CD4-positive, alpha-beta T cell treated with Interleukin-2 at 100 ng/mL for 4 hours (primary cell): ENCODE measurements around the gene RNGTT.

ENCODE experiments used
- DNase-seq: peaks from one replicate; pipeline ENCODE4 v3.0.0-alpha.2; 2020; ENCODE audit warnings: low spot score

RNGTT gene

DNA sequence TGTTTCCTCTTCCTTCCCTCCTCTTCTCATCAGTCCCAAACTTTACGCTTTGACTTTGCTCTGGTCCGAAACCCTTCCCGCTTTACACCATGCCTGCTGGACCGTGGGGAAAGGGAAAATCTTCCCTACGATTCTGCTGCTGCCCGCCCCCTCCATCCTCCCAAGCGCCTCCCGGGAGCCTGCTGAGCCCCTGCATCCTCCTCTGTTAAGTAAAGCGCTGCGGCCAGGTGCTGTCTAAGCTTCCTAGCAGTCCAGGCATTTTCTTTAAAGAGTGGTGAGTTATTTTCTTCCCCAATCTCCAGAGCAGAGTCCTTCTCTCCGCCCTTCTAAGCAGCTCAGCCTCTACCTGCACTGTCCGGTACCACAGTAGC lies 376.3 kb downstream of the RNGTT start:
- no peak for DNase-seq

DNA sequence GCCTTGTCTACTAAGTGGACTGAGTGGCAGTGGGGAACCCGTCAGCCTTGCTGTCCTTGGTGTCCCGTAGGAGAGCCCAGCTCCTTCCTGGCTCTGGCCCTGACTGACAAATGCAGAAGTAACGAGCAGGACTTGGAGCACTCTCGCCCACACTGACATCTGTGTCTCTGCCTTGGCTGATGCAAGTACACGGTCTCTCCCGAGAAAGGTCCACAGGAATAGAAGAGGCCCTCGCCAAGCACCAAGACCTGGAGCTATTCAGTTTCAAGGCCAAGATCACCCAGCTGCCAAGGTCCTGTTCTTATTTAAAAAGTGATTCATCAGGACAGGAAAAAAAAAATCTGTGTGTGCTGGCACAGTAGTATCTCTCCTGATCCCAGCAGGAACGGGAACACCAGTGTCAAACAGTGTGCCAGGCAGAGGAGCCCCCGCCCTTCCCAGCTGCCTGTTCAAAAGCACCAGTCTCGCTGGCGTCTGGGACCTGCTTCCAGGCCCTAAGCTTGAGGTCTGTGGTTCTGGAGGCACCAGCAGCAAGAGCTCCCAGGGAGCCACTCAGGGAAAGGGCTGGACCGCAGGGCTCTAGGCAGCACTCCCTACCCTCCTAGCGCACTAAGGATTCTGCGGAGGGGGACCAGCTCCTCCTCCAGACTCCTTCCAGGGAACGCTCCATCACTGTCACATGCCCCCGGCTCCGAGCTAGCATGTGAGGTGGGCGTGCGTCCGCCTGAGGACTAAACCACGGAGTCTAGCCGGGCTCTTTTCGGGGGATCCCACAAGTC lies 376.9 kb downstream of the RNGTT start:
- no peak for DNase-seq

DNA sequence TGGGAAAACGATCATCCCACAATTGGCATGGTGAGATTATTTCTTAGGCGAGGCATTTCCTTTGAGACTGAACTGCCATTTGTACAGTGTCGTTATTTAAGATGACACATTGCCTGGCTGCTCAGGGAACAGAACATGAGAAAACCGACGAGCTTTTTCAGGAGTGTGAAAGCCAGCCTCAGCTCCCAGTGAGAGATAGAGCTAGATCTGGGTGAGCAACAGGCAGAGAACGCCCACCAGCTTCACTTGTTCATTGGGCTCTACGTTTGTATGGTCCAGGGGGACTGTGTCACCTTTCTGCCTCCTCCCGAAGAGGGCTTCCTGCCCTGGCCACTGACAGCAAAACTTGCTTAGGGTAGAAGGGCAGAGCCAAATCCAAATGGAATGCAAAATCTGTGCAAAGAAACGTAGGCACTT lies 378.1 kb downstream of the RNGTT start:
- DNase-seq, result no peak

DNA sequence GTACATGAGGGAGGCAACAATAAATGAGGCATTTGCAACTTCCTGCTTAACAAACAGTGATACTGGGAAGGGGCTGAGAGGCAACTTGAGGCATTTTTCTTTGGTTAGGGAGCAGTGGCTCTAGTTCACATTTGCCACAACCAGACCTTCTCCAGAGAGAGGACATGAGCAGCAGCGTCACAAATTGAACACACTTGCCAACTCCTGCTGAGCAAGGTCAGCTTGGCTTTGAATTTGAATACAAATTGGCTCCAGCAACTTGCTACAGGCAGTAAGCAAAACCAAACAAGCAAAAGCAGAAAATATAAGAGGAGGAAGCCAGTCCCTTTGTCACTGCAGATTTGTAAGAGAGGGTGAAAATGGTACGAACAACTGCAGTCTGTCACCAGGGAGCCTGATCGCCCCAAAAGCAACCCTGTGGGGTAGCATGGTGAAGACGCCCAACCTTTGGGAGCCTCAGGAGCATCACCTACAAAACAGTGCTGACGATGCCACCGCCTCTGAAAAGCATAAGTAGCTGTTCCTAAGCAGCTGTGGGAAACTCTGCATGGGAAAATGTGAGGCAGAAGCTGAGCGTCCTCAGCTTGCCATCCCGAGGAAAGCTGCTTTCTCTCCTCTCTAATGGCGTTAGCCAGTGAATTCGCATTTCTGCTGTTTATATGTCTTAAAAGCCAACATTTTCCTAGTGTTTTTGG lies 378.7 kb downstream of the RNGTT start:
- no peak for DNase-seq

DNA sequence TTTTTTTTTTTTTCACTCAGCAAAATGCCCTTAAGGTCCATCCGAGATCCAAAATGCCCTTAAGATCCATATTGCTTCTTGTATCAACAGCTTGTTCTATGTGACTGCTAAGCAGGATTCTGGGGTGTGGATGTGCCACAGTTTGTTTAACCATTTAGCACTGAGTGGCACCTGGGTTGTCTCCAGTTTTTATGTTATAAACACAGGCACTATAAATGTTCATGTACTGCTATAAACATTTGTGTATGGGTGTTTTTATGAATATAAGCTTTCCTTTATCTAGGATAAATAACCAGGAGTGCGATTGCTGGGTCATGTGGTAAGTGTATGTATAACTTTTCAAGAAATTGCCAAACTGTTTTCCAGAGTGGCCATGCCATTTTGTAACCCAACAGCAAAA lies 386.0 kb downstream of the RNGTT start:
- no peak for DNase-seq

DNA sequence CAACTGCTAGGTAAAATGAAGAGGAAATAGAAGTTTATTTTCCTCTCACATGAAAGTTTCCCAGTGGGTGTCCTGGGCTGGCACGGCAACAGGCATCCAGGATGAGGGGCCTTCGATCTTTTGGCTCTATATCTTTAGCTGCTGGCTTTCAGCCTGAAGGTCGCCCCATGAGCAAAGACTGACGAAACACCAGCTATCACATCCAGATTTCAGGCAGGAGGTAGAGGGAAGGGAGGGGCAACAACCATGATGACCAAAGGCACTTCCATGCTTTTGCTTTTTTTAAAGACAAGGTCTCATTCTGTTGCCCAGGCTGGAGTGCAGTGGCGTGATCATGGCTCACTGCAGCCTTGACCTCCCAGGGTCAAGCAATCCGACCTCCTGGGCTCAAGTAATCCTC lies 387.9 kb downstream of the RNGTT start:
- no peak for DNase-seq

DNA sequence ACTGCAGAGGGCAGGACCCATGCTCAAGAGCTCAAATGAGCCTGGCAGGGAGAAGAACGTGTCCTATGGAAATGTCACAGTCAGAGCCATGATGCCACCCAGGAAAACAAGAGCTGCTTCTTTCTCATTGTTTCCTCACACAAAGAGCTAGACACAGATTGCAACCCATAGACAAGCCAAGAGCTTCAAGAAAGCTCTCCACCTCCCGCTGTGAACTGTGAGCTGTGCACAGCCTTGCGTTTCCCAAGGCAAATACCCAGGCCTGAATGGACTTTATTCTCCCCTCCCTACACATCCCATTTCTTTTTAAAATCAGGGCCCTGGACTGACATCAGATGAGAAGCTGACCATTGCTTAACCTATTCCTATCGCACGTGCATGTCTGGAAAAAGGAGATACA lies 388.8 kb downstream of the RNGTT start:
- no peak for DNase-seq

DNA sequence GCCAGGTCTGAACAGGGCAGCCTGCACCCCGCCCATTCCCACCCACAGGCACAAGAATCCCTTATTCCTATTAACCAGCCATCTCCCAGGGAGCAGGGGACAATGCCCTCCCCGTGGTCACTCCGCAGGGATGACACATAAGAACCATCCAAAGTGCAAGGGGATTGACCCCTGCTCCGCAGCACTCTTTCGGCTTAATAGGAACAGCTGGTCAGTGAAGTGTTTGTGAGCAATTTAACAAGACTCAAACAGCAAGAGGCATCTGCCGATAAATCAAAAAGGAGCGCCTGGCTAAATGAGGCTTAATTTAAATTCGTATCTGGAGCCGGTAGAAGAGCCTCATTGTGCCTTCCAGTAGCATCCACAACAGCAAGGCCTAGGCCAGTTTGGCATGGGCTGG lies 389.4 kb downstream of the RNGTT start:
- DNase-seq, result no peak

DNA sequence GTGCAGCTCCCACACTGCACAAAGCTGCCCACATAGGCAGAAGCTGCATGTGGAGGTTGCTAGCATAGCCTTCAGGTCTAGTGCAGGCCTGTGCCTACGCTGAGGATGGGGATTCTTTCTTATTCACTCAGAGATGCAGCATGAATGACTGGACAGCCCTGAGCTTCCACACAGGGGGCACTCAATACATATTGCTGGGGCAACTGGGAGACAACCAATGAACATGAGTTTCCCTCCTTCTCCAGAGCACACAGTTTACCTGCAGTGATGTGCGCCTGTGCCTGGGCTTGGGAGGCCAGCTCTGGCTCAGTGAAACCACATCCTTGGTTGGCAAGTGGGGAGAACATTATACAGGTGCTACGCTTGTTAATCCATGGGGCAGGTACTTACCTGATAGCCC lies 389.9 kb downstream of the RNGTT start:
- DNase-seq, result no peak

DNA sequence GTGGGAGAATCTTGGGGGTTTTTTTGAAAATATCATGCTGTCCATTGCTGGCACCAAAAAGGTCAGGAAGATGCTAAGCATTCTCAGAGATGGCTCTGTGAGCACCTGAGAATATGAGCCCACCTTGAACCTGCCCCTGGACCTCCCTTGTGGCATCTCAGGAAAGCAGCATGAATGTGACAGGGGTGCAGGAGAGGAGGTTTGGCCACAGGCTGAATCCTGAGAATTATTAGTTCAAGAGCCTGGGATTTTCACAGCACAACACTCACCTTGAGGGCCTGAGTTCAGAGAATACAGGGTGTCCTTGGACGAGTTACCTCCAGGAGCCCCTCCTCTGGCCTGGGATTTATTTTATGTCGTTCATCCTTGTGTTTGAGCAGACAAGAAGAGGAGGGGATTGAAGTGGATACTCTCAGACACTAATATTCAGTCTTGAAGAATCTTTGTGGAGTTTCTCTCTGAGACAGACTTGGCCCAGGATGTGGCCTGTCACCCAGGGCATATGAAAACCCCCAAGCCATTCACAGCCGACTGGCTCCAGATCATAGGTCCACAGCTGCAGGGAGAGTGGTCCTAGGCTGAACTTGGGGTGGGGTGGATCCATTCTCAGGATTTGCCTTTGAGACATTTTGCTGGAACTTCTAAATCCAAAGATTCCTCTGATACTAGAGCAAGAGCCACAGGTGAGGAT lies 390.8 kb downstream of the RNGTT start:
- no peak for DNase-seq

DNA sequence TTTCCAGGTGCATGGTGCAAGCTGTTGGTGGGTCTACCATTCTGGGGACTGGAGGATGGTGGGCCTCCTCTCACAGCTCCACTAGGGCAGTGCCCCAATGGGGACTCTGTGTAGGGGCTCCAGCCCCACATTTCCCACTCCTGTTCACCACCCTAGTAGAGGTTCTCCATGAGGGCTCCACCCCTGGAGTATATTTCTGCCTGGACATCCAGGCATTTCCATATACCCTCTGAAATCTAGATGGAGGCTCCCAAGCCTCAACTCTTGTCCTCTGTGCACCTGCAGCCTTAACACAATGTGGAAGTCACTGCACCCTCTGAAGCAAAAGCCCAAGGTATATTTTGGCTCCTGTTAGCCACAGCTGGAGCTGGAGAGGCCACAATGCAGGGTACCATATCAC lies 393.5 kb downstream of the RNGTT start:
- no peak for DNase-seq

DNA sequence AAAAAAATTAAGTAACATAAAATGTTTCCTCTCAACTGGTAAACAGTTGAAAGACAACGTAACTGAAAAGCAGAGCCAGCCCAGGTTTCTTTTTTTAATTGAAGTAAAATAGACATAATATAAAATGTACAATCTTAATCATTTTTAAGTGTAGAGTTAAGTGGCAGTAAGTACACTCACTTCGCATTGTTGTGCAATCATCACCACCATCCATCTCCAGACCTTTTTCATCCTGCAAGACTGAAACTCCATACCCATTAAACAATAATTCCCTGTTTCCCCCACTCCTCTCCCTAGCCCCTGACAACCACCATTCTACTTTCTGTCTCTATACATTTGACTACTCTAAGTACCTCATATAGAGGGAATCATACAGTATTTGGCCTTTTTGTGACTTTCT lies 395.7 kb downstream of the RNGTT start:
- DNase-seq, result no peak

DNA sequence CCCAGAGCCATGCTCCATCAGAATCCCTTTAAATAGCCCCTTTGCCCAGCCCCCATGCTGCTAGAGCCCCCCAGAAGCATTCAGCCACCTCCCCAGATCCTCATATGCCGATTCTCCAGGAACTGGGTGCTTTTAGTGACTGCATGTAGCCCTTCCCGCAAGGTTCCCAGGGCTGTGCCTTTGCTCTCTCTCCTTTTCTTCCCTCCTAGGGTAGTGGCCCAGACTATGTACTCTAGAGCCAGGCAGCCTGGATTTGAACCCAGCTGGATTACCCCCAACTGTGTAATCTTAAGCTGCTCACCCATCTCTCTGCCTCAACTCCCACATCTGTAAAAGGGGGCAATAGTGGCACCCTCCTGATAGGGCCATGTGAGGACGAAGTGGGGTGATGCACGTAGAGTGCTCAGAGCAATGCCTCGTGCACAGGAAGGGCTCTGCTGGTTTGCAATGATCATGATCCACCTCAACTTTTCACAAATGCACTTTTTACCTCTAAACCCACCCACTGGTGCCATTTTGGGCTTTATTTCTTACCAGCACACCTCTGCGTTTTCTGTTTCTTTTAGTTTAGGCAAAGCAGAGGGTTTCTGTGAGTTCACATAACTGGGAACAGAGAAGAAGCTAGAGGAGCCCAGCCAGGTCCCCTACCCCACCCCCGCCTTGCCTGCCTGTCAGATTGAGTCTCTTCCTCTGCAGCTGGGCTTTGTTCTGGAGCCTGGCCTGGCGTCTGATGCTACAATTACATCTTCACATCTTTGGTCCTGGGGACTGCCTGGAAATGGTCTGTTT lies 396.5 kb downstream of the RNGTT start:
- no peak for DNase-seq

DNA sequence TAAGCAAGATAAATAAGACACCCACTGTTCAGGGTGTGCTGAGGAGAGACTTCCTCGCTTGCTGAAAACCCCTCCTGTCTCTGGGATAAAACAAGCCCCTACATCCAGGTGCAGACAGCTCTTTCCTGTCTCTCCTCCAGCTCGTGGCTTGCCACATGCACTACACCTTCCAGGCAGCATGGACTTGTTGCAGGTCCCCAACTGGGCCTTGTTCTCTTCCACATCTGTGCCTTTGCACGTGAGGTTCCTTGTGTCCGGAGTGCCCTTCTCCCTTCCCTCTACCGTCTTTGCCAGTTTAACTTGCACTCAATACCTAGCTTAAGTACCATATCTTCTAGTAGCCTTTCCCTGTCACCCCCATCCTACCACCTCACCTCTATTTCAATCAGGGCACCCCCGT lies 397.6 kb downstream of the RNGTT start:
- DNase-seq, result no peak

DNA sequence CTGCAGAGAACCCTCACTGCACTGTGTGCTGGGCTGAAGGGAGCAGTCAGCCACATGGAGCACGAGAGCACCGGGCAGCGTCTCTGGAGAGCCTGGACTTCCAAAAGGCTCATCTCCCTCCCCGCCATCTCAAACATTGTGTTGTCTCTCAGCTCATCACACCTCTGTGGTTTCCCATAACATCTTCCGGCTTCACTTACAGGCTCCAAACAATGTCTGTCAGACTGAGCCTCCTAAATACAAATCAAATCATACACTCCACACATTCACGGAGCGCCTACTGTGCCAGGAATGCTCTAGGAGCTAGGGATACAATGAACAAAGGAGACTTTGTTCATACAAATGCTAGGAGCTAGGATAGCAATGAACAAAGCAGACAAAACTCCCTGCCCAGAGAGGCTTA lies 398.0 kb downstream of the RNGTT start:
- DNase-seq, result no peak

DNA sequence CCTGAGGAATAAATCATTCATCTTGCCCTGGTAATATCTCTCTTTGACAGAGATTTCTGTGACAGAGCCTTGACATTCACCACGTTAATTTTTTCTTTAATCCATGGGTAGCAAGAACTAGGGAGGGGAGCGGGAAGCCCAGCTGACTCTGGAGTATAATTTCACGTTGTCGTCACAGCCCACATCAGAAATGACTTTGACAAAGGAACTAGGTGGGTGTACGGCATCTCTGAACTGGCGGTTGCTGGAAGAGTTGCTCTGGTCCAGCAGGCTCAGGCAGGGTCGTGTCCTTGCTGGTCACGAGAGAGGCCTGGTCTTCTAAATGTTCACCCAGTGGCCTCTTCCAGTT lies 400.2 kb downstream of the RNGTT start:
- no peak for DNase-seq

DNA sequence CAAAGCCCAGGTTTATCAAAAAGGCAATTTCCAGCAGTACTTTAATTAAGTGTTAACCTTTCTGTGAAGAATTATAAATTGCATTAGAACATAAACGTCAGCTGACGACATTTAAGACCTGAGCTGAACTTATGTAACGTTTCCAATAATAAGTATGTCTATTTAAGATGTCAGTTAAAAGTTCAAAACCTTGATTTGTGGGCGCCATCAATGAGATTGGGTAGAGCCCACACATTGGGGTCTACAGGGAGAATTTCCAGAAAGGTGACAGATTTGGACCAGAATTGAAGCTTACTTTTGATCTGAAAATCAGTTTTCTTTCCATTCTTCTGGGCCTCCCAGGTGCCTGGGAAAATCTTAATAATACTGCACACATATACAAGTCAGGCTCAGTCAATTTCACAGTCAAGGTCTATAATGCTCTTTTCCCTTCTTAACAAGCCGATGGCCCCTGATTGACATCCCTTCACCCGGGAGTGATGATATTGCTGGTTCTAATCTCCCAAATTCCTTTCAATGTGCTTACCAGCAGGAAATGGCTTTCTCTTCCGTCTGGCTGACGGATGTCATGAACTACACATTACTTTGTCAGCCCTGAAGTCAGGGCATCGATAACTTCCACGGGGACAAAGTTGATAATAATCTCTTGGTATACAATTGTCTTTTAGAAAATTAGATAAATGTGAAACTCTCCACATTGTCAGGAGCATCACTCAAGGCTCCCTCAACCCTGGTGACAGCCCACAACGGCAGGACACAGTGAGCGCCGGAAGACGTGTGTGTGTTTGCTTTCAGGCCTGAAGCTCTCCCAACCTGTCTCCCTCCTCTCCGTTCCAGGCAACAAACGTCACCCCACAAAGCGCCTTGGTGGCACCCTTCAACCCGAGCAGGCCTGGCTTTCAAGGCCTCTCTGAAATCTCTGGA lies 400.8 kb downstream of the RNGTT start:
- DNase-seq, result no peak

DNA sequence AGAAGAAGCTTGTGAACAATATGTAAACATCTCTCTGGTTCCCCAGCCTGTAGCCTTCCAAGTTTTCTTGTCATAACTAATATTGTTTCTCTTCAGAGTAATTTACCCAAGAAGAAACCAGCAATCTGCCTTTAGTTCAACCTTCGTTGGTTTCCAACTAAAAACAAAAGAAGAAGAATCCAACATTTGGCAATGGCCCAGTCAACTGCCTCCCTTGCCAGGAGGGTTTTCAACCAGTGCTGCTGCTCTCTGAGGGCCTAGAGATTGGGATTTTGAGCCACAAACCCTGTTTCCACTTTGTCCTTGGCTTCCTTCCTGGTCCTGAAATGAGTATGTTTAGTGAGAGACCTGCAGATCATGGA lies 401.5 kb downstream of the RNGTT start:
- DNase-seq, result no peak

DNA sequence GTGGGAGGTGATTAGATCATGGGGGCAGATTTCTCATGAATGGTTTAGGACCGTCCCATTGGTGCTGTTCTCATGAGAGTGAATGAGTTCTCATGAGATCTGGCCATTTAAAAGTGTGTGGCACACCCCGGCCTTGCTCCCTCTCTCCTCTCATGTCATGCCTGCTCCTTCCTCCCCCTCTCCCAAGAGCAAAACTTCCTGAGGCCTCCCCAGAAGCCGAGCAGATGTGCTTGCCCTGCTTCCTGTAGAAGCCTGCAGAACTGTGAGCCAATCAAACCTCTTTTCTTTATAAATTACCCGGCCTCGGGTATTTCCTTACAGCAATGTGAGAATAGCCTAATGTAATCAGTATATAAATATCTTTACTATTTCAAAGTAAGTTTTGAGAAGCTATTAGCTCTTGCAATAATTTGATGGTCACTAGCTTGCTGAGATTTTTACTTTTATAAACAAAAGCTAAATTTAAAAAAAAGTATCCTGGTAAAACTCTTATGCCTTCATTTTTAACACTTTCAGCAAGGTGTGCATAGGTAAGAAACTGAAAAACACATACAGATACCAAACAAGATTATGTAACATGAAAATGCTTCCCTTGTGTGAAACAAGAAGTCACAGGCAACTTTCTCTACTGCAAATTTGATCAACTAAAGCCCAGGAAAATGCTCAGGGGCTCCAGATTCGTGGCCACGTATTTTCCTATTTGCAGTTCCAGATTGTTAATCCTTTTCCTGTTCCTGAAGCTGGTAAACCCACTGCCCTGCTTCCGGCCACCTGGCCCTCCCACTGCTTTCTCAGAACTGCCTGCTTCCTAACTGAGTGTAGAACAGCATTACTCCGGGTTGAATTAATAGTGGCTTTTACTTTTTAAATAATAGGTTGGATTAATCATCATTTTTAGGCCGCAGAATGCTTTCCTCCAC lies 402.1 kb downstream of the RNGTT start:
- no peak for DNase-seq
